Immature natural killer cell (primary cell): Measurements from ENCODE around the gene ORAI3. TPM values are rescaled to one million over a fixed set of nuclear protein-coding genes. Genes with fewer than 3 reads are reported as not detected.

Source experiments
- DNase-seq, 3 donors: peaks; one replicate each; pipeline ENCODE4 v3.0.0; 2022; ENCODE audit warnings: mixed read lengths in 1 of 3
- H3K27ac Mint-ChIP-seq, 6 donors: one replicate each; pipeline ENCODE4 v1.8.0; 2020; ENCODE audit warnings: mixed read lengths in 6 of 6, mild to moderate bottlenecking in 5 of 6, inconsistent platforms in 4 of 6, moderate library complexity in 3 of 6
- H3K27me3 Mint-ChIP-seq, 3 donors: one replicate each; pipeline ENCODE4 v1.8.0; 2020 to 2021; ENCODE audit warnings: low read depth in 3 of 3, mild to moderate bottlenecking in 3 of 3, mixed read lengths in 3 of 3, moderate library complexity in 3 of 3, inconsistent platforms in 1 of 3
- H3K36me3 Mint-ChIP-seq, 3 donors: one replicate each; pipeline ENCODE4 v1.8.0; 2020; ENCODE audit warnings: mixed read lengths in 3 of 3, inconsistent platforms in 2 of 3, mild to moderate bottlenecking in 2 of 3
- H3K4me1 Mint-ChIP-seq, 2 donors: one replicate each; pipeline ENCODE4 v1.8.0; 2020; ENCODE audit warnings: inconsistent platforms in 2 of 2, mild to moderate bottlenecking in 2 of 2, mixed read lengths in 2 of 2, moderate library complexity in 1 of 2
- H3K4me3 Mint-ChIP-seq, 5 donors: one replicate each; pipeline ENCODE4 v1.8.0; 2020; ENCODE audit warnings: mild to moderate bottlenecking in 5 of 5, mixed read lengths in 5 of 5, inconsistent platforms in 3 of 5, moderate library complexity in 3 of 5
- H3K9me3 Mint-ChIP-seq, 6 donors: one replicate each; pipeline ENCODE4 v1.8.0; 2020; ENCODE audit warnings: mild to moderate bottlenecking in 6 of 6, mixed read lengths in 6 of 6, inconsistent platforms in 4 of 6, moderate library complexity in 3 of 6
- polyA plus RNA-seq, 3 donors: library from polyadenylated mRNA; unstranded; fragments of 300-500 nt; fragmentation: Illumina TruSeq; gene quantifications; one replicate each; pipeline ENCODE4 v1.2.3, GENCODE V29; 2021

Gene ORAI3
- polyA plus RNA-seq, 3 donors from 2014 or later: 31.4 to 50.0 (median 40.3) TPM

- H3K36me3 Mint-ChIP-seq: no peaks in the 10 kb centered on the region
- no peak overlapping the region for H3K27ac Mint-ChIP-seq
- DNase-seq: no peak
- no peaks in the 10 kb centered on the region for H3K4me1 Mint-ChIP-seq
- no peaks in the 10 kb centered on the region for H3K9me3 Mint-ChIP-seq
- no peak overlapping the region for H3K4me3 Mint-ChIP-seq
- peaks cover 0 to 1% (median 0%) of the 10 kb centered on the region in 3 donors for H3K27me3 Mint-ChIP-seq
These were observed 34.0 kb upstream of the ORAI3 start for GRCh38 chr16:30914830-30915229.

DNA sequence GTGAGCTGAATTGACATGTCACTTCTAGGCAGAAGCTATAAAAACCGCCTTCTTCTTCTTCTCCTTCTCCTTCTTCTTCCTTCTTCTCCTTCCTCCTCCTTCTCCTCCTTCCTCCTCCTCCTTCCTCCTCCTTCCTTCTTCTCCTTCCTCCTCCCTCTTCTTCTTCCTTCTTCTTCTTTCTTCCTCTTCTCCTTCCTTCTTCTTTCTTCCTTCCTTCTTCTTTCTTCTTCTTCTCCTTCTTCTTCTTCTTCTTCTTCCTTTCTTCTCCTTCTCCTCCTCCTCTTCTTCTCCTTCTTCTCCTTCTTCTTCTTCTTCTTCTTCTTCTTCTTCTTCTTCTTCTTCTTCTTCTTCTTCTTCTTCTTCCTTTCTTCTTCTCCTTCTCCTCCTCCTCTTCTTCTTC is 30.3 kb upstream of the ORAI3 start:
- H3K36me3 Mint-ChIP-seq: no peaks in the 10 kb centered on the region
- H3K4me3 Mint-ChIP-seq: no peak overlapping the region

GRCh38 chr16:30920891-30921290 is 28.0 kb upstream of the ORAI3 start:
- Mint-ChIP-seq H3K4me3 (peak overlapping the region; percentile 34 to 100 (median 100)), H3K36me3 (no peaks in the 10 kb centered on the region), H3K9me3 (no peaks in the 10 kb centered on the region), H3K4me1 (peaks cover 20 to 26% of the 10 kb centered on the region in 2 donors), H3K27me3 (peaks cover 0 to 3% (median 0%) of the 10 kb centered on the region in 3 donors), H3K27ac (peak overlapping the region in 2 of 6 donors; percentile 59 to 68)
- DNase-seq: no peak

More for the DNA sequence above, 30.3 kb upstream of the ORAI3 start:
- H3K27me3 Mint-ChIP-seq: peaks cover 0 to 3% (median 0%) of the 10 kb centered on the region in 3 donors
- H3K4me1 Mint-ChIP-seq: peaks cover 17 to 19% of the 10 kb centered on the region in 2 donors
- no peak for DNase-seq
- no peaks in the 10 kb centered on the region for H3K9me3 Mint-ChIP-seq
- H3K27ac Mint-ChIP-seq: no peak overlapping the region

DNA sequence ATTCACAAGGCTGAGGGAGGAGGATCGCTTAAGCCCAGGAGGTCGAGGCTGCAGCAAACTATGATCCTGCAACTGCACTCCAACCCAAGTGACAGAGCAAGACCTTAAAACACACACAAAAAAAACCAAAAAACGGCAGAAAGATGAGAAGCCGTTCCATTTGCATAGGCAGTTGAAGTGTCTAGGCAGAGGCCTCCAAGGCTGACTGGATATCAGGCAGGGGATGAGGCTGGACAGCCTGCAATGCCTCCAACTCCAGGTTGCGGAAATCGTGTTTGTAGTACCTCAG is 27.5 kb upstream of the ORAI3 start:
- H3K9me3 Mint-ChIP-seq: no peaks in the 10 kb centered on the region
- peak overlapping the region; percentile 94 to 100 (median 100) for H3K27ac Mint-ChIP-seq

DNA sequence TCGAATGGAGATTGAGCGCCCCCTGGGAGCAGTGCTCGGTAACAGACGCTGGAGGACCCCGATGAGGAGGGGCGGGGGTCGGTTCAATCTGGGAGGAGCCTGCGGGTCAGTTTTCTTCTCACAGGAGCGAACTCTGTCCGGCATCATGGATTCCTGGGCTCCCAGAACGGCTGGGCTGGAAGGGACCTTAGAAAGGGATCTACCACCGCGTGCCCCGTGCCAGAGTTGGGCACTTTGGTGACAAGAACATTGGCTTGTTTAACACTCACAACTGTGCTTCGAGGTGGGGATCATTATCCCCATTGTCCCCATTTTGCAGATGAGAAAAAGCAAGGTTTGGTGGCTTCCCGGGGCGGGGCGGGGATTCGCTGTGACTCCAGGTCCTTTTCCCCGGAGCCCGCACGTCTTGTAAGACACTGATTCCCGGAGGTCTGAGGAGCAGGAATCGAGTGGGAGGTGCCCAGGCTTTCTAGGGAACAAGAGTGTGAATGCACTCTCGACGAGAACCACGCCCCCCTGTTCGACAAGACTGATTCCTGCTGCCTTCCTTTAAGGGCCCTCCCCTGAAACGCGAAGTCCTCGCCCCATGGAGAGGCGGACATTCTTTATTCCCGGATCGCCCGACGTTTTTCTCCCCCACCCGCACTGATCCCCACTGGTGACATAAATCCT is 27.0 kb upstream of the ORAI3 start:
- Mint-ChIP-seq H3K27ac (peak overlapping the region; percentile 94 to 100 (median 100)), H3K4me3 (peak overlapping the region; percentile 99 to 100 (median 100)), H3K36me3 (no peaks in the 10 kb centered on the region), H3K9me3 (no peaks in the 10 kb centered on the region), H3K4me1 (peaks cover 24 to 30% of the 10 kb centered on the region in 2 donors), H3K27me3 (peaks cover 0 to 3% (median 0%) of the 10 kb centered on the region in 3 donors)
- DNase-seq: peak; percentile 84 to 86 (median 85)

More for the DNA sequence above, 27.5 kb upstream of the ORAI3 start:
- Mint-ChIP-seq H3K36me3 (no peaks in the 10 kb centered on the region), H3K27me3 (peaks cover 0 to 3% (median 0%) of the 10 kb centered on the region in 3 donors), H3K4me3 (peak overlapping the region; percentile 99 to 100 (median 100)), H3K4me1 (peaks cover 24 to 30% of the 10 kb centered on the region in 2 donors)
- DNase-seq: no peak

GRCh38 chr16:30922420-30922959 is 26.4 kb upstream of the ORAI3 start:
- Mint-ChIP-seq H3K36me3 (no peaks in the 10 kb centered on the region), H3K27ac (peak overlapping the region; percentile 94 to 100 (median 100)), H3K9me3 (no peaks in the 10 kb centered on the region), H3K27me3 (peaks cover 0 to 3% (median 0%) of the 10 kb centered on the region in 3 donors), H3K4me1 (peaks cover 24 to 30% of the 10 kb centered on the region in 2 donors), H3K4me3 (peak overlapping the region; percentile 99 to 100 (median 100))
- DNase-seq: peak; percentile 99

DNA sequence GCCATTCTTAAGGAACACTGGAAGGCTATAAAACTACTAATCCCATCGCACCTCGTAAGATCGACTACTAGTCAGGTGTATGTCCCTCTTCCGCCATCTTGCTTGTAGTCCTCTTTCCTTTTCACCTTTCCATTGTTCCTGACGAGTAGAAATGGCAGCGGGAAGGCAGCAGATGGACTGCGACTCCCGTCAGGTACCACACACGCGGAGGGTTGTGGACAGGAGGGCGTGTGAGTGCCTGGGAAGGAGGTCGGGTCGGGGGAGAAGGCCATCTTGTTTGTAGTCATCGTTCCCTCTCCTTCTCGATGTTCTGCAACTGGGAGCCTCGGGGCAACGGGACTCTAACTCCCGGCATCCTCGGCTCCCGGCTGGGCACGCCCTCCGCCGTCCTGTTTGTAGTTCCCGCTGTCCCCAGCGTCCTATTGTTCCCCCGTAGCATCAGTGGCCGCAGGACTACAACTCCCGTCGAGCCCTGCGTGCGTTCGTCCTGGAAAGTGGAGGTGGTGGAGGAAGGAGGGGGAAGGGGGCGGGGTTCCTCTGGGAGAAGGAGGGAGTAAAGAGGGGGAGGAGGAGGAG is 25.8 kb upstream of the ORAI3 start:
- Mint-ChIP-seq H3K4me3 (peak overlapping the region; percentile 99 to 100 (median 100)), H3K4me1 (peaks cover 24 to 30% of the 10 kb centered on the region in 2 donors), H3K9me3 (no peaks in the 10 kb centered on the region), H3K36me3 (no peaks in the 10 kb centered on the region), H3K27ac (peak overlapping the region; percentile 94 to 100 (median 100)), H3K27me3 (peaks cover 0 to 3% (median 0%) of the 10 kb centered on the region in 3 donors)
- peak; percentile 92 to 94 (median 93) for DNase-seq

- Mint-ChIP-seq H3K9me3 (no peaks in the 10 kb centered on the region), H3K4me1 (peaks cover 24 to 30% of the 10 kb centered on the region in 2 donors), H3K27ac (peak within 1 kb of the TSS; percentile 94 to 100 (median 100)), H3K27me3 (peaks cover 0 to 3% (median 0%) of the 10 kb centered on the region in 3 donors), H3K36me3 (no peaks in the 10 kb centered on the region), H3K4me3 (peak within 1 kb of the TSS; percentile 99 to 100 (median 100))
- no peak for DNase-seq
These were observed 25.3 kb upstream of the ORAI3 start, which contains the start of gene FBXL19 for GRCh38 chr16:30923554-30924075. Gene FBXL19, plus strand, starts transcription at chr16:30923572. Its CDS starts 2,183 bp downstream, at chr16:30925755.

DNA sequence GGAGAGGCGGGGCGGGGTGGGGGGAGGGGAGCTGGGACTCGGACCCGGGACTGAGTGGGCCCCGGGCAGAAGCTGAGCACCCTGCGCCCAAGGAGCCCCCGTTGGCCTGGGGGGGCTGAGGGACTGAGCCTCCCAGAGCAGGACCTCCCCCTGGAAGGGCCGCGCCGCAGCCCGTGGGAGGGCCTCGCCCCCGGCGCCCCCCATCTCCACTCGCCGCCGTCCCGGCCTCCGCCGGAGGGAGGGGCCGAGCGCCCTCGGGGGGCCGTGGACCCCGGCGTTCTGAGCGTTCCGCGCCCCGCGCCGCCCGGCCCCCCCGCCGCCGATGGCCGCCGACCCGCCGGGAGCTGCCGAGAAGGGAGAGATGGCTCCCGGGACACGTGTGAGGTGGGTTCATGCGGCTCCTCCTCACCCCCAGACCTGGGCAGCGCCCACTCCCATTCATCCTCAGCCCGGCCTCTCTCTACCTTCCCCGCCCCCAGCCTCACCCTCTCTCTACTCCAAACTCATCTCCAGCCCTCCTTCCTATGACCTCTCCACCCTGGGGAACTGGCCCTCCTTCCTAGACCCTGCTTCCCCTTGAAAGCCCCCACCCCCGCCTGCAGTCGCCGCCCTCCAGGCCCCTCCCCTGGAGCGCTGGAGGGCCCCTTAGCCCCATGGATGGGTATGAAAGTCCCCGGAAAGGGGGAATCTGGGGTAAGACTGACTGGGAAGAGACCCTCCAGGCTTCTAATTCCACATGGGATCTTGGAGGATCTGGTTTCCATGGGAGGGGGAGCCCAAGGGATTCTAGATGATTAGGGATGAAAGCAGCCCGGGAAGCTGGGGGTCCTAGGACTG is 24.6 kb upstream of the ORAI3 start:
- H3K4me1 Mint-ChIP-seq: peaks cover 24 to 30% of the 10 kb centered on the region in 2 donors
- peak overlapping the region; percentile 21 to 76 (median 62) for H3K4me3 Mint-ChIP-seq
- no peaks in the 10 kb centered on the region for H3K9me3 Mint-ChIP-seq
- H3K36me3 Mint-ChIP-seq: no peaks in the 10 kb centered on the region
- no peak overlapping the region for H3K27ac Mint-ChIP-seq
- DNase-seq: peak in 1 of 3 donors; percentile 0
- H3K27me3 Mint-ChIP-seq: peaks cover 0 to 3% (median 0%) of the 10 kb centered on the region in 3 donors

DNA sequence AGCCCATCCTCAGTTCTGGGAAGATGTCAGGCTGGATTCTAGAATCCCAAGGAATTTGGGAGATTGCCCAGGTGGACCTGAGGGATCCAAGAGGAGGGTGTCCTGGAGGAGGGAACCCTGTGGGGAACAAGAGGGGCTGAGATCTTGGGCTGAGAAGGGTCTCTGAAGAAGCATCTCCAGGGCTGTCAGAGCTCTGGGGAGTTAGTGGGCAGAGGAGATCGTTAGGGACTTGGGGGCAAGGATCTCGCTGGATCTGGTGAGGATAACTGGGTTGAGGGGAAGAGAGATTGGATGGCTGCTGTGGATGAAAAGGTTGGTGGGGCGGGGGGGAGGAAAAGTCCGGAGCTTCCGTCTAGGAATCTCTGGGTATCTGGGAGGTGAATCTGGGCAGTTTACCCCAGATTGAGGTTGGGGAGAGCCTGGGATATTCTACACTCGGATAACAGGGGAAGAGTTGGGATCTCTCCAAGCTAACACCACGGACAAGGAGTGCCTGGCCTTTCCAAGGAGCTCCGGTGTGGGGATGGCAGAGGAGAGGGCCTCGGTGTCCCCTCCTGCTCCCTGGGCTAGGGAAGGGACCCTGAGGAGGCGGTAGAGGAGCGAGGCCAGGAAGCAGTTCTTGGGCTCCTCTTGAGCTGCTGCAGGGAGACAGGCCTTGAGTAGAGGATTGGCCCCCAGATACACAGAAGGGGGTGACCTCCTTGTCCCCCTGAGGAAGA is 23.8 kb upstream of the ORAI3 start:
- H3K27ac Mint-ChIP-seq: peak overlapping the region in 3 of 6 donors; percentile 20 to 60 (median 35)
- H3K4me1 Mint-ChIP-seq: peaks cover 24 to 30% of the 10 kb centered on the region in 2 donors
- DNase-seq: no peak
- no peaks in the 10 kb centered on the region for H3K9me3 Mint-ChIP-seq
- no peaks in the 10 kb centered on the region for H3K36me3 Mint-ChIP-seq
- H3K27me3 Mint-ChIP-seq: peaks cover 0 to 3% (median 0%) of the 10 kb centered on the region in 3 donors
- H3K4me3 Mint-ChIP-seq: peak overlapping the region; percentile 21 to 76 (median 60)

DNA sequence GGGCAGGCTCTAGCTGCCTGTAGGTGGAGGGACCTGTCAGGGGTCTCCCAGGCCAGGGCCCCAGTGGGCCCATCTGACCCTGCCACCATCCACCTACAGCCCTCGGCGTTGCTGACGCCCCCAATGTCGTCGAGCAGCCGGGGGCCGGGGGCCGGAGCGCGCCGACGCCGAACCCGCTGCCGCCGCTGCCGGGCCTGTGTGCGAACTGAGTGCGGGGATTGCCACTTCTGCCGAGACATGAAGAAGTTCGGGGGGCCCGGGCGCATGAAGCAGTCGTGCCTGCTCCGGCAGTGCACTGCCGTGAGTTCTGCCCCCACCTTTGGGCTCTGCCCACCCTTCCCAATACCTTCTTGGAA is 23.3 kb upstream of the ORAI3 start:
- Mint-ChIP-seq H3K36me3 (no peaks in the 10 kb centered on the region), H3K27ac (no peak overlapping the region), H3K4me1 (peaks cover 24 to 30% of the 10 kb centered on the region in 2 donors), H3K4me3 (peak overlapping the region in 3 of 5 donors; percentile 6 to 38 (median 35)), H3K9me3 (no peaks in the 10 kb centered on the region), H3K27me3 (peaks cover 0 to 3% (median 0%) of the 10 kb centered on the region in 3 donors)
- no peak for DNase-seq

- Mint-ChIP-seq H3K4me3 (peak overlapping the region; percentile 35 to 63 (median 47)), H3K27me3 (peaks cover 0 to 3% (median 0%) of the 10 kb centered on the region in 3 donors), H3K27ac (peak overlapping the region in 2 of 6 donors; percentile 51 to 64)
These were observed 22.7 kb upstream of the ORAI3 start for GRCh38 chr16:30925995-30926811.

More at GRCh38 chr16:30925995-30926811, 22.7 kb upstream of the ORAI3 start:
- H3K9me3 Mint-ChIP-seq: no peaks in the 10 kb centered on the region
- peaks cover 20 to 24% of the 10 kb centered on the region in 2 donors for H3K4me1 Mint-ChIP-seq
- DNase-seq: no peak
- peaks cover 0 to 5% (median 0%) of the 10 kb centered on the region in 3 donors for H3K36me3 Mint-ChIP-seq
